H1 (cell line): ENCODE data around the gene EXOC1. TPM values are rescaled to one million over a fixed set of nuclear protein-coding genes. Genes with fewer than 3 reads are reported as not detected.

Experiments
- CHD7 ChIP-seq: fragments of 300-600 bp; sonication (generic); IDR thresholded peaks from 2 replicates; pipeline ENCODE4 v1.7.1; 2012; ENCODE audit warnings: low read length, moderate library complexity, mild to moderate bottlenecking, inconsistent platforms; ENCODE audit not compliant: insufficient replicate concordance
- POLR2A ChIP-seq, 2 experiments: IDR thresholded peaks; 1 replicate in 1 of 2; 2 replicates in 1 of 2; pipeline ENCODE4 v1.6.1; 2011; ENCODE audit warnings: low read depth in 2 of 2, low read length in 2 of 2, mild to moderate bottlenecking in 2 of 2; ENCODE audit errors: control extremely low read depth in 1 of 2
- SRF ChIP-seq: IDR thresholded peaks from 2 replicates; pipeline ENCODE4 v1.6.1; 2011; ENCODE audit warnings: mild to moderate bottlenecking, low read depth, low read length, moderate library complexity
- ZNF274 ChIP-seq: IDR thresholded peaks from 2 replicates; pipeline ENCODE4 v1.7.0; 2012; ENCODE audit warnings: low read length, borderline replicate concordance; ENCODE audit errors: extremely low read depth
- polyA plus RNA-seq, 7 experiments: library from polyadenylated mRNA; depleted of rRNA in 3 of 7; stranded (reverse) in 5 of 7; unstranded in 2 of 7; fragments of >200 nt in 5 of 7; fragments of 200-250 nt in 2 of 7; gene quantifications; 1 replicate in 5 of 7; 2 replicates in 1 of 7; 4 replicates in 1 of 7; pipeline versions ENCODE4 v1.2.1 to v1.2.3, GENCODE V29; 2011 to 2013; ENCODE audit warnings: missing spikeins in 2 of 7, mixed read lengths in 2 of 7
- total RNA-seq: library from RNA; stranded (reverse); fragmentation: NEBNext Ultra II Directional; extraction: Animal tissue kit (Norgen Biotek cat#: 25700); gene quantifications from 2 replicates; pipeline ENCODE4 v1.2.1, GENCODE V29; 2021

The EXOC1 gene
- total and polyA plus RNA-seq, 2 of the 8 experiments (the other 6 are each of a cell fraction or from before 2014, with no cell fraction given): 5.9 to 19.6 TPM

GRCh38 chr4:55837903-55838302 is 15.5 kb upstream of the EXOC1 start (continued):
- TF ChIP-seq CHD7 (no peak), ZNF274 (no peak), SRF (no peak), POLR2A (IDR thresholded peaks at IDR 0.05; ENCODE audit: control extremely low read depth in 1 of 2, low read depth in 2 of 2, low read length in 2 of 2) (no peak)
